Measurements from ENCODE around the gene GSN.

GSN gene

DNA sequence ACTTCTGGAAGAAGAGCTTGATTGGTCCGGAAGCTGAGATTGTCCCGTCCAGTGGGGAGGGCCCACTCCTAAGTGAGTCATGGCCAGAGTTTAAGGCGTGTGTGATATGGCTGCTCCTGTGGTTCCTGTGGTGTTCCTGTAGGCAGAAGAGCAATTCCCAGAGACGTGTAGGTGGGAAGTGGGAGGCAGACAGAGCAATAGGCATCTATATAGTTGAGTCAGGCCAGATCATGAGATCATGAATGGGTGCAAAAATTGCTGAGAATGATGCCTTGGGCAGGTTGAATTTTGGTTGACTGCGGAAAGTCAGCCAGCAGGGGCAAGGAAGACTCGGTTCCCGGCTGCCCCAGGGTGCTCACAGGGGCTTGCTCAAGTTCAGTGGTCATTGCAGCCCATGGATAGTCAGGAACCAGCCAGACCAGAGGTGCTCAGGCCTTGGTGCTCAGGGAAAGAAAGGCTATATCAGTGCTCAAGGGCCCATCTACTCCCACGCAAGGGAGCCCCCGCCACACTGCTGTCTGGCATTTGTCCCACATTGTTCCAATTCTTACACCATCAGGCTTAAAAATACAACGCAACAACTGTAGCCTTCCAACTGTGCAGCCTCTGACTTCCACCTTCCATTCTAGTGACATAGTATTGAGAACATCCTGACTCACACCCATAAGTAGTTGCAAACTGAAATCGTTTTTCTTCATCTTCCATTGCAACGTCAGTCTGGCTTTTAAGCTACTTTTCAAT, 21.0 kb upstream of the GSN start:
- DNase-seq (ENCODE audit: low read depth in 3 of 3), result no peak

- DNase-seq (ENCODE audit: low read depth in 3 of 3), result no peak
Measured at GRCh38 chr9:121249563-121249962, 18.4 kb upstream of the GSN start.

DNA sequence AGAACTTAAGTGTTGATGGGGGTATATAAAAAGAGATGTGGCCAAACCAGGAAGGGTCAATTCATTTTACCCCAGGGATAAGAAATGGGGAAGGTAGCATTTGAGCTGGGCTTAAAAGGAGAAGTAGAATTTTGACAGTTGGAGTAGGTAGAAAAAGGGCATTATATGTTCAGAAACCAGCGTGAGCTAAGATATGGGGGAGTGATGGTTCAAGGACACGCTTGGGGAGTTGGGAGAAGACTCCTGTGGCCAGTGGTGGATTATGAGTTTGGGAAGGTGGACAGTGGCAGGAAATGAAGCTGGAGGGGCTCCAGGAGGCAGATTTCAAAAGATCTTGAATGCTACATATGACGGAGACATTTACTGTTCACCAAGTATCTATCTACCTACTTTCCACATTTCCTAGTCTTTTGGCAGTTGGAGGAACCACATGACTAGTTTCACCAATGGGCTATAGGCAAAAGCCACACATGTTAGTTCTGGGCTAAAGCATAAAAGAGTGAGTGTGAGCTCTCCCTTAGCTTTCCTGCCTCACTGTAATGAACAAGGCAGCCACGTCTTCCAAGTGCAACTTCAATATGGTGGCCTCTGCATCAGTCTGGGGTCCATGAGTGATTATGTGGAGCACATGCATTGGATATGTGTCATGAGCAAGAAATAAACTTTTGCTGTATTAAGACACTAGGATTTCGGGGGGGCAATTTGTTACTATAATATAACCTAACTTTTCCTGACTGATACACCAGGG, 15.7 kb upstream of the GSN start:
- DNase-seq (ENCODE audit: low read depth in 3 of 3), result no peak

GRCh38 chr9:121253162-121253561, 14.8 kb upstream of the GSN start:
- no peak for DNase-seq (ENCODE audit: low read depth in 3 of 3)

DNA sequence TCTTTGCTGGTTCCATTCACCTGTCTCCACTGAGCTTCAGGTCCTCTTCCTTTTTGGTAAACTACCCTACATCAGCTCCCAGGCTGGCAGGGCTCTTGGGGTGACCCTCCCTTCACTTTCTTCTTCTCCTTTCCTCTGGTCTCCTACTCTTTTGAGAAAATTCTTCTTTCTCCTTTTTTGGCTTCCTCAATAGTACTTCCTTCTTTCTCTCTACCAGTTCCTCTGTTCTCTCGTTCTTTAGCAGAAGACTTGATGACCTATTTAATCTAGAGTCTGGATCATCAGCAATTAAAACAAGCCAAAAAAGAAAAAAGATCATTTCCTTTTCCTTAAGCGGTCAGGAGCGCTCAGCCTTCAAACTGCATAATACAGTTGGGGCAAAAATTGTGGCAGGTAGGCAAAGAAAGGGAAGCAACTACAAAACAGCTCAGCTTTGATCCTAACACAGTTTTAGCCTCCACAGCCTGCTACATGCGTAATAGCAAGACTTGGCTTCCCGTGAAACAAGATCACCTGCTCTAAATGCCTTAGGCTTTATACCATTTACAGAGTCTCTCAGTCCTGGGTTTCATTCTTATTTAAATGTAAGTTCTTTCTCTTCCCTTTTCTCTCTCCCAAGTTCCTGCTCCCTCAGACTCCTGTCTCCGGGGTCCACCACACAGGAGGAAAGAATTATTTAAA, 14.0 kb upstream of the GSN start:
- DNase-seq (ENCODE audit: low read depth in 3 of 3), result no peak

GRCh38 chr9:121259498-121259897, 8.5 kb upstream of the GSN start:
- no peak for DNase-seq (ENCODE audit: low read depth in 3 of 3)

DNA sequence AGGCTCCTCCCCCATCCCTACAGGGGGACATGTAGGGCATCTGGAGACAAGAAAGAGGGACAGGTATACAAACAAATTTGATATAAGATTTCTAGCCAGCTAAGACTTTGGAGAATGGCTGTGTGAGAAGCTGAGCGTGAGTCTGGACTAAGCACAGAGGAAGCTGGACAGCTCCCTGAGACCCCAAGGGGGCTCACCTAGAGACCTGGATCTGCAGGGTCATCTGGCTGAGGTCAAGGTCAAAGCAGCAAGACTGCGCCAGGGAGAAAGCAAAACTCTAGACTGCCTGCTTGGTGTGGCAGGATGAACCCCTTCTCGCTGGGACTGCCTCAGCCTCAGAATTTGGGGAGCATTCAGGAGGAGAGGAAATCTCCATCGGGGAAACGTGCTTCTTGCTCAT, 8.0 kb upstream of the GSN start:
- DNase-seq (ENCODE audit: low read depth in 3 of 3), result no peak

DNA sequence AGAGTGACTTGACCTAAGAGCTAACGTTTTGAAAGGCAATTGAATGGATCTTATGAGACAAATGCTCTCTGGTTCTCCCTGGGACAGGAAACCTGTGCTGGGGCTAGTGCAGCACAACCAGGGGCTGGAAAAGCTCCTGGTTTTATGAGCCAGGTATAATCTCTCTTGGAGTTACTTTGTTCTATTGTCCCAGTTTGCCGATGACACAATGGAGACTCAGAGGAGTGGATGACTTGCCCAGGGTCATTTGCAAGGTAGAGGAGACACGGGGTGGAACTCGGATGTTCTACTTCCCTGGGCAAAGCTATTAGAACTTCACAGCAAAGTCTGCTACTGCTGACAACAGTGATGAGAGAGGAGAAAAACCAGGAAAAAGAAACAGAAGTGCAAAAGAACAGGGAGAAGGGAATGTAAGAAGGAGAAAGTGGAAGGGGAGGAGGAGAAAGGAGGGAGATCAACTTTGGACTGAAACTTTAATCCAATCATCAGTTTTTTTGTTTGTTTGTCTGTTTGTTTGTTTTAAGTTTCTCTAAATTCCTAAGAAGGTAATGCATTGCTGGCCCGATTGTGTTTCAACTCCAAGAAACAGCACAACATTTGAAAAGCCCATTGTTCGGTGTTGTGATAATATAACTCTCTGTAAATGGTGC, 7.4 kb upstream of the GSN start:
- DNase-seq (ENCODE audit: low read depth in 3 of 3), result no peak

DNA sequence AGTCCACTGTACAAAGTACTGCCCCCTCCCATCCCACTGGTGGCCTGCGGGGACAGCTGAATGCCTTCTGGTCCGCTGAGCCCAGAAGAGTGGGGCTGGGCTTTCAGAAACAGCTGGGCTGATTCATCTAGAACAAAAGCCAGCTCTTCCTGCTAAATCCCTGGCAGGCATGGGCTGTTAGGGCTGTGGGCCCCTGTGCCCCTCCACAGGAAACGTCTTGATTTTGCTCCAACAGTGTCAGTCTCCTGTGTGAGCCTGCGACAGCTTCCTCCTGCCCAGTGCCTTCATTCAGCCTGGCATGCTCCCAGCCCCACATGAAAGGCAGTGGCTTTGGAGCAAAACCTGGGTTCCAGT, 6.9 kb upstream of the GSN start:
- no peak for DNase-seq (ENCODE audit: low read depth in 3 of 3)

- DNase-seq (ENCODE audit: low read depth in 3 of 3), result no peak
Measured at GRCh38 chr9:121261755-121262154, 6.2 kb upstream of the GSN start.

- DNase-seq (ENCODE audit: low read depth in 3 of 3), result no peak
Measured at GRCh38 chr9:121262423-121262822, 5.5 kb upstream of the GSN start.

GRCh38 chr9:121262953-121263352, 5.0 kb upstream of the GSN start:
- no peak for DNase-seq (ENCODE audit: low read depth in 3 of 3)

DNA sequence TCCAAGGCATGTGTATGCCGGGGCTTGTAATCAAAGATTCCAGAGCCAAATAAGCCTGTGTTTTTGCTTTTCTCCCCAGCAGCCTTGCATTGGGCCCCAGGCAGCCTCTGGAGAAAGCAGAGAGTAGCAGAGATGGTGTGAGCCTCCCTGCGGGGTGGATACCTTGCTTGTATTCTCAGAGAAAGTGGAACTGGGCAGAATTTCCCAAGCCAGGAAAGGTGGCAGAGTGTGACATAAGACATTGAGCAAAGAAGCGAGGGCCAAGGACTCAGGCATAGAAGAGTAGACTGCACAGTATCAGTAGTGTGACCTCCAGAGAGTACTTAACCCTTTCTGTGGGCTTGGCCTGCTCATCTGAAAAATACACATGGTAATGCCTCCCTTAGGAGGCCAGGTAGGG, 1.6 kb upstream of the GSN start:
- no peak for DNase-seq (ENCODE audit: low read depth in 3 of 3)

- no peak for DNase-seq (ENCODE audit: low read depth in 3 of 3)
Measured at GRCh38 chr9:121266906-121267650, 884 bp upstream of the GSN start.

DNA sequence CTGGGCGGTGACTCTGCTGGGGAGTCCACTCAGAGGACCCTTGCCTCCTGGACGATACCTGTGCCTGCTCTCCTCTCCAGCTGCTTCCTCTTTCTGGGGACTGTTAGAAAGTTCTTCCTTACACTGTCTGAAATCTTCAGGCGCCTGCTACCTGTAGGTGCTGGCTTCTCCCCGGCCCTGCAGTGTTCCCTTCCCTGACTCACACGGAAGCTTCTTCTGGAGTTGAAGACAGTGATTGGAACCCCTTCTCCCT, 562 bp downstream of the GSN start:
- DNase-seq (ENCODE audit: low read depth in 3 of 3), result no peak

- no peak for DNase-seq (ENCODE audit: low read depth in 3 of 3)
Measured at GRCh38 chr9:121268851-121269641, 1.1 kb downstream of the GSN start.

- DNase-seq (ENCODE audit: low read depth in 3 of 3), result no peak
Measured at GRCh38 chr9:121269642-121270254, 1.8 kb downstream of the GSN start.

DNA sequence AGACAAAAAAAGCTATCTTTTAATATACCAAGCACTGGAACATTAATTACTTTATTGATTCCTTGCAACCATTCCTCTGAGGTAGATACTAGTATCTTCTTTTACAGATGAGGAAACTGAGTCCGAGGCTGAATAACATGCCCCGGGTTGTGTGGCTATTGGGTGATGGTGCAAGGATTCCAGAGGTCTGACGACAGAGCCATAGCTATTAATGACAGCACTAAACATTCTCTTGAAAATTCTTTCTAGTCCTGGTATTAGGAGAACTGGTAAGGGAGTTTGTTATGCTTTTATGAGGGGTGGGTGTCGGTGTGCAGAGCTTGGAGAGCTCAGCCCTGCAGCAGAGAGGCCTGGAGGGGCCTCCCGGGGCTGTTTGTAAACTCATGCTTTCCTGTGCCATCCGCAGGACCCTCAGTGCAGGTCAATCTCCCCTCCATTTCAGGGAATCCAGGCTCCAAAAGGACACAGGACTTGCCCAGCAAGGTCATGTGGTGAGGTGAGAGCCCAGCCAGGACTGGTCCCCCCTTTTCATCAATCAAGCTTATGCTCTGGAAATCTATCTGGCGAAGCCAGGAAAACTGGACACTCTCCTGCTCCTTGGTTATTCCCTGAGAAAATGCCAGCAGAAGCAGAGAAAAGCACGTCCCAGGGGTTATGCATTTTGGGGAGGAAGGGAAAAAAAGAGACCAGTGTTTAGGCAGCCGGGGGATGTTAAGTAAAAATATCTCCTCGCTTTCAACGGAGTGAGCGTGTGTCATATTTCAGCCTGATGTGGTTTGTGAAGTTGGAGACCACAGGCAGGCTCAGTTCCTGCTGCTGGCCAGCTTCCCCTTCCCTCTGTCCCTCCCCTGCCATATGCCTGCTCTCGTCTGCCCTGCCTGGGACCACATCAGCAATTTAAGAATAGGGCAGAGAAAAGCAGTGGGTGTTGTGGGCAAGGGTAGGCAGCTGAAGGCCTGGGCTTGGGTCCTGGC, 3.7 kb downstream of the GSN start:
- DNase-seq (ENCODE audit: low read depth in 3 of 3), result no peak

DNA sequence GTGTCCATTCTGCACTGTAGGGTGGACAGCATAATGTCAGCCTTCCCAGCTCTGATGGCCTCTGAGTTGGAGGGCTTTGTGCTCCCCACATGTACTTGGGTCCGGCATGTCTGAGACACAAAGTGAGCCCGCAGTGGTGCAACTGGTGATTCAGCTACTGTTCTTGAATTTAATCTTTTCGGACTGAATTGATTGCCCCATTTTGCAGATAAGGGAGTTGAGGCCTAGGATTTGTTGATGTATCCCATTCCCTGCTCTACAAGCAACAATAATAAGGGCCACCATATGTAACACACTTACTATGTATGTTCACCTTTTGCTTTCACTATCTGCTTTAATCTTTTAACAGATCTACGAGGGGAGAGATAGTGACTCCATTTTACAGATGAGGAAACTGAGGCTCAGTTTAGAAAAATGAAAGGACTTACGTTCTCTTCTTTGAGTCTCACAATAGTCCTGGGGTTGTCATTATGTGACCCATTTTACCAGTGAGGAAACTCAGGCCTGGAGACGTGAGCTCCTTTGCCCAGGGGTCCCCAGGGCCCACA, 4.5 kb downstream of the GSN start:
- no peak for DNase-seq (ENCODE audit: low read depth in 3 of 3)
